ENCODE results near the gene SLC39A1.

DNA sequence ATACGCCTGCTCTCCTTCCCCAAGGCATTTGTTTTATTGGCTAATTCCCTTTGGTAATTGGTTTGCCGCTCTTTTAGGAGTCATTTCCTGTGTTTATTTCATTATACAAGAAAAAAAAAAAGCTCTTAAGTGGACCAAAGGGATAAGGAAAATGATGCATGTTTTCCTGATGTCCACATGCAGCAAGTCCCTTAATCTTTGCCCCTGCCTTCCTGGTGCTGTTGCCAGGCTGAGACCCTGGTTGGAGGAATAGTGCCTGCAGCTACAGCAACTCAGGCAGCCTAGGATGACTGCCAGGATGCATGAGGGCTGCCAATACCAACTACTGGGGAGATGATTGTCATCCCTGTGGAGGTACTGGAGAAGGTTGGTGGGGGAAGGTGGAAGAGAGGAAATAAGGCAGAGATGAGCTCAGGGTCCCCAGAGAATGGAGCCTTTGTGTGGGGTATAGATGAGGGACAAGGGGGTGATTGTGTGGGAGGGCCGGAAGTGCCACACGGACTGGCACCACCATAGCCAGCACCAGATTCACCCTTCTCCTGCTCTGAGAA is 34.5 kb downstream of the SLC39A1 start:
- TF ChIP-seq TCF7 (CRISPR knock-in tag; IDR thresholded peaks at IDR 0.05; ENCODE audit: low read depth) (no peak), NR3C1 (CRISPR knock-in tag; conservative IDR thresholded peaks at IDR 0.05; ENCODE audit: low read depth) (no peak), USF2 (CRISPR knock-in tag; IDR thresholded peaks at IDR 0.05) (no peak), E2F1 (CRISPR knock-in tag; IDR thresholded peaks at IDR 0.05) (no peak), ESRRA (CRISPR knock-in tag; IDR thresholded peaks at IDR 0.05; ENCODE audit: borderline replicate concordance) (no peak), CTCF (IDR thresholded peaks at IDR 0.05) (no peak), E2F5 (CRISPR knock-in tag; IDR thresholded peaks at IDR 0.05) (no peak), CREB1 (CRISPR knock-in tag; IDR thresholded peaks at IDR 0.05) (no peak), ZNF121 (CRISPR knock-in tag; IDR thresholded peaks at IDR 0.05) (no peak)
- TF ChIP-seq, protein P1, sequence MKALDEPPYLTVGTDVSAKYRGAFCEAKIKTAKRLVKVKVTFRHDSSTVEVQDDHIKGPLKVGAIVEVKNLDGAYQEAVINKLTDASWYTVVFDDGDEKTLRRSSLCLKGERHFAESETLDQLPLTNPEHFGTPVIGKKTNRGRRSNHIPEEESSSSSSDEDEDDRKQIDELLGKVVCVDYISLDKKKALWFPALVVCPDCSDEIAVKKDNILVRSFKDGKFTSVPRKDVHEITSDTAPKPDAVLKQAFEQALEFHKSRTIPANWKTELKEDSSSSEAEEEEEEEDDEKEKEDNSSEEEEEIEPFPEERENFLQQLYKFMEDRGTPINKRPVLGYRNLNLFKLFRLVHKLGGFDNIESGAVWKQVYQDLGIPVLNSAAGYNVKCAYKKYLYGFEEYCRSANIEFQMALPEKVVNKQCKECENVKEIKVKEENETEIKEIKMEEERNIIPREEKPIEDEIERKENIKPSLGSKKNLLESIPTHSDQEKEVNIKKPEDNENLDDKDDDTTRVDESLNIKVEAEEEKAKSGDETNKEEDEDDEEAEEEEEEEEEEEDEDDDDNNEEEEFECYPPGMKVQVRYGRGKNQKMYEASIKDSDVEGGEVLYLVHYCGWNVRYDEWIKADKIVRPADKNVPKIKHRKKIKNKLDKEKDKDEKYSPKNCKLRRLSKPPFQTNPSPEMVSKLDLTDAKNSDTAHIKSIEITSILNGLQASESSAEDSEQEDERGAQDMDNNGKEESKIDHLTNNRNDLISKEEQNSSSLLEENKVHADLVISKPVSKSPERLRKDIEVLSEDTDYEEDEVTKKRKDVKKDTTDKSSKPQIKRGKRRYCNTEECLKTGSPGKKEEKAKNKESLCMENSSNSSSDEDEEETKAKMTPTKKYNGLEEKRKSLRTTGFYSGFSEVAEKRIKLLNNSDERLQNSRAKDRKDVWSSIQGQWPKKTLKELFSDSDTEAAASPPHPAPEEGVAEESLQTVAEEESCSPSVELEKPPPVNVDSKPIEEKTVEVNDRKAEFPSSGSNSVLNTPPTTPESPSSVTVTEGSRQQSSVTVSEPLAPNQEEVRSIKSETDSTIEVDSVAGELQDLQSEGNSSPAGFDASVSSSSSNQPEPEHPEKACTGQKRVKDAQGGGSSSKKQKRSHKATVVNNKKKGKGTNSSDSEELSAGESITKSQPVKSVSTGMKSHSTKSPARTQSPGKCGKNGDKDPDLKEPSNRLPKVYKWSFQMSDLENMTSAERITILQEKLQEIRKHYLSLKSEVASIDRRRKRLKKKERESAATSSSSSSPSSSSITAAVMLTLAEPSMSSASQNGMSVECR (CRISPR knock-in tag; IDR thresholded peaks at IDR 0.05; ENCODE audit: borderline replicate concordance), result no peak
